Body of pancreas (tissue), 4 donors: Measurements from ENCODE around the gene POU2AF1. TPM values are rescaled to one million over a fixed set of nuclear protein-coding genes. Genes with fewer than 3 reads are reported as not detected.

Source experiments
- ATAC-seq: fragments of 150-250 bp; one replicate; pipeline ENCODE4 v1.9.1; 2016
- DNase-seq, 4 donors: peaks; one replicate each; pipeline ENCODE4 v3.0.0-alpha.2; 2019
- H3K27ac ChIP-seq, 4 donors: fragments of 200-600 bp; sonication (generic); 1 replicate in 3 of 4; 2 replicates in 1 of 4; pipeline versions ENCODE4 v1.5.1 to v1.6.1; 2016 to 2019; ENCODE audit warnings: mild to moderate bottlenecking in 1 of 4, mixed read lengths in 1 of 4, moderate library complexity in 1 of 4
- H3K27me3 ChIP-seq, 2 donors: fragments of 200-600 bp; sonication (generic); one replicate each; pipeline ENCODE4 v1.6.0; 2016; ENCODE audit warnings: mild to moderate bottlenecking in 1 of 2
- H3K36me3 ChIP-seq, 2 donors: fragments of 200-600 bp; sonication (generic); replicated peaks in 1 of 2; 2 replicates each; pipeline ENCODE4 v1.5.1; 2016; ENCODE audit warnings: low read depth in 2 of 2; ENCODE audit not compliant: insufficient read depth in 1 of 2
- H3K4me1 ChIP-seq: fragments of 200-600 bp; sonication (generic); one replicate; pipeline ENCODE4 v1.6.0; 2016
- H3K4me3 ChIP-seq, 2 donors: fragments of 200-600 bp; sonication (generic); 1 replicate in 1 of 2; 2 replicates in 1 of 2; pipeline ENCODE4 v1.5.1; 2016 to 2019
- H3K9me3 ChIP-seq, 3 donors: fragments of 200-600 bp; sonication (generic); 1 replicate in 2 of 3; 2 replicates in 1 of 3; pipeline ENCODE4 v1.5.1; 2016
- CTCF ChIP-seq, 7 experiments: fragments of 450-650 bp in 4 of 7; fragments of 200-600 bp in 3 of 7; sonication (generic) in 3 of 7; IDR thresholded peaks; one replicate each; pipeline ENCODE4 v1.5.1; 2016 to 2019; ENCODE audit warnings: antibody characterized with exemption in 7 of 7
- POLR2A ChIP-seq, 3 donors: fragments of 450-650 bp; IDR thresholded peaks; one replicate each; pipeline ENCODE4 v1.6.1; 2016; ENCODE audit warnings: antibody characterized with exemption in 3 of 3, mild to moderate bottlenecking in 2 of 3
- WGBS, 2 donors: methylation state at CpG; one replicate each; pipeline ENCODE4 v1.1.5; 2017; 5-methylcytosine and 5-hydroxymethylcytosine counted together
- intact Hi-C: fragments of 100-400 bp; cut with DNase I; formaldehyde crosslinking; loops from one replicate; pipeline ENCODE4 v1.15.1; 2023
- total RNA-seq, 2 donors: library from RNA; depleted of rRNA; stranded (reverse); fragments of >200 nt; gene quantifications; one replicate each; pipeline ENCODE4 v1.1.0, GENCODE V29; 2016

The POU2AF1 gene
- total RNA-seq, 2 donors from 2014 or later: 8.9 TPM; not detected in 1

- no peak for ATAC-seq
- intact Hi-C loops: no loop called here
- whole genome bisulfite sequencing, 2 donors: 65 to 69% methylated on average over 6 to 7 of the region's 7 CpGs
- Histone ChIP-seq H3K36me3 (no peaks in the 10 kb centered on the region), H3K4me3 (no peak overlapping the region), H3K27me3 (no peaks in the 10 kb centered on the region), H3K9me3 (no peaks in the 10 kb centered on the region), H3K27ac (peak overlapping the region; percentile 72 to 96 (median 85)), H3K4me1 (peaks cover 68% of the 10 kb centered on the region)
- TF ChIP-seq POLR2A (IDR thresholded peaks at IDR 0.05) (no peak), CTCF (IDR thresholded peaks at IDR 0.05) (peak in 4 of 7 experiments; percentile 10 to 24 (median 13))
- no peak for DNase-seq
Observed at GRCh38 chr11:111359223-111360149, 19.6 kb downstream of the POU2AF1 start.

- peaks cover 69% of the 10 kb centered on the region for H3K4me1 ChIP-seq
- intact Hi-C loops: no loop called here
- no peak for DNase-seq
Observed at GRCh38 chr11:111358038-111359001, 20.8 kb downstream of the POU2AF1 start.

GRCh38 chr11:111357150-111358037 lies 21.7 kb downstream of the POU2AF1 start:
- Histone ChIP-seq H3K36me3 (no peaks in the 10 kb centered on the region), H3K27me3 (no peaks in the 10 kb centered on the region), H3K9me3 (no peaks in the 10 kb centered on the region), H3K4me1 (peaks cover 69% of the 10 kb centered on the region), H3K27ac (no peak overlapping the region), H3K4me3 (no peak overlapping the region)
- no peak for TF ChIP-seq POLR2A (IDR thresholded peaks at IDR 0.05)
- peak in 1 of 7 experiments; percentile 19 for TF ChIP-seq CTCF (IDR thresholded peaks at IDR 0.05)
- intact Hi-C loops: no loop called here
- ATAC-seq (no peak), DNase-seq (no peak)
- WGBS, 2 donors: 80 to 86% methylated on average over 18 of the region's 18 CpGs

More at GRCh38 chr11:111358038-111359001, 20.8 kb downstream of the POU2AF1 start:
- Histone ChIP-seq H3K27ac (peak overlapping the region in 2 of 4 donors; percentile 72 to 83), H3K27me3 (no peaks in the 10 kb centered on the region), H3K4me3 (no peak overlapping the region), H3K9me3 (no peaks in the 10 kb centered on the region), H3K36me3 (no peaks in the 10 kb centered on the region)
- WGBS, 2 donors: 78 to 84% methylated on average over 22 of the region's 22 CpGs
- ATAC-seq: no peak
- TF ChIP-seq CTCF (IDR thresholded peaks at IDR 0.05): no peak

DNA sequence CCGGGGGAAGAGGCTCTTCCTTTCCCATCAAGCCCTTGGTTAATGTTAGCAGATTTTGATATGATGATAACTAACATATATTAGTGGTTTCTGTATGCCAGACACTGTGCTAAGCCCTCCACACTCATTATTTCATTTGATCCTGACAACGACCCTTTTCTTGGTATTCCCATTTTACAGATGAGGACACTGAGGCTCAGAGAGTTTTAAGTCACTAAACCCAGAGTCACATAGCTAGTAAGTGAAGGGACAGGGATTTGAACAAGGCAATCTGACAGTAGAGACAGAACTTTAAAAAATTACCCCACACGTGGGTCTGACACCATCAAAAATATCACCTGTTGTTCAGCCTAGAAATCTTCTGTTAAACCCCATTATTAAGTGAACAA lies 22.4 kb downstream of the POU2AF1 start:
- no peak for ATAC-seq
- Histone ChIP-seq H3K27me3 (no peaks in the 10 kb centered on the region), H3K36me3 (no peaks in the 10 kb centered on the region), H3K4me3 (no peak overlapping the region), H3K4me1 (peaks cover 69% of the 10 kb centered on the region), H3K9me3 (no peaks in the 10 kb centered on the region), H3K27ac (no peak overlapping the region)
- WGBS, 2 donors: 69 to 77% methylated on average over 3 of the region's 3 CpGs
- intact Hi-C loops: no loop called here
- TF ChIP-seq POLR2A (IDR thresholded peaks at IDR 0.05) (no peak), CTCF (IDR thresholded peaks at IDR 0.05) (no peak)
- no peak for DNase-seq
